Islet precursor cell (in vitro differentiated cells): Measurements from ENCODE around the gene DNAJB8.
A peak's percentile ranks its signal among the peaks of the same experiment; 100 is the strongest.

Experiments
- DNase-seq: peaks from one replicate; pipeline ENCODE4 v3.0.0-alpha.2; 2018

The DNAJB8 gene

DNA sequence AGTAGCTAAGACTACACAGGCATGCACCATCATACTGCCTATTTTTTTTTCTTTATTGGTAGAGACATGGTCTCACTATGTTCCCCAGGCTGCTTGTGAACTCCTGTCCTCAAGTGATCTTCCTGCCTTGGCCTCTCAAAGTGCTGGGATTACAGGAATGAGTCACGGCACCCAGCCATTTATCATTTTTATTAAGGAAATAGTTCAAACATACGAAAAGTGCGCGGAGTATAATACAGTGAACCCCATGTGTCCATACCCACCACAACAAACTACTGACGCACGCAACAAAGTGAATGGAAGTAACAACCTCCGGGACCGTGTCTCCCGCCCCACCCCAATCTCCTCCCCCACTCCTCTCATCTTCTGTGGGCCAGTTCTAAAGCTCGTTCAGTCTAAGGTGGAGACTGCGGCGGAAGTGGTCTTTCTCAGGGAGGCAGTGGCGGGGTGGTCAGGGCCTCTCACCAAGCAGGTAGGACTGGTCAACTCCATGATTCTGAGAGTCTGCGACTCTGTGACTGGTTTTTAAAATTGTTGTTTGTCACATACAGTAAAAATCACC lies 42.1 kb downstream of the DNAJB8 start:
- DNase-seq = no peak

DNA sequence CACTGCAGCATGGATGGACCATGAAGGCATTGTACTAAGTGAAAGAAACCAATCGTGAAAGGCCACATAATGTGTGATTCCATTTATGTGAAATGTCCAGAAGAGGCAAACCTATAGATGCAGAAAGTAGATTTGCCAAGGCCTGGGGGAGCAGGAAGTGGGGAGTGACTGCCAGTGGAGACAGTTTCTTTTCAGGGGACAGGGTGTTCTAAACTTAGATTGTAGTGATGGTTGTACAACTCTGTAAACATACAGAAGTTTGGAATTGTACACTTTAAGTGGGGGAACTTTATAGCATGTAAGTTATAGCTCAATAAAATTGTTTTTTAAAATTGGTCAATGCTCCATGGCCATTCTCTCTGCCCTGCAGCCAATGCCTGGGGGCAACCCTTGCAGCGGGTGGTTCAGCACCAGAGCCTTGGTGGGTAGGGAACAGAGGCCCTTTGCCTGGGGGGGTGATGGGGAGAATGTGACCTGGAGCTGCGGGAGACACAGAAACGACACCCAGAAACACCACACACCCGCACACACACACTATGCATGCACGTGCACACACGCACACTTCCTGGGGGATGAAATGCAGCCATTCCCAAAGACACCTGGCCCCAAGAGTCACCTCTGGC lies 43.1 kb downstream of the DNAJB8 start:
- no peak for DNase-seq

DNA sequence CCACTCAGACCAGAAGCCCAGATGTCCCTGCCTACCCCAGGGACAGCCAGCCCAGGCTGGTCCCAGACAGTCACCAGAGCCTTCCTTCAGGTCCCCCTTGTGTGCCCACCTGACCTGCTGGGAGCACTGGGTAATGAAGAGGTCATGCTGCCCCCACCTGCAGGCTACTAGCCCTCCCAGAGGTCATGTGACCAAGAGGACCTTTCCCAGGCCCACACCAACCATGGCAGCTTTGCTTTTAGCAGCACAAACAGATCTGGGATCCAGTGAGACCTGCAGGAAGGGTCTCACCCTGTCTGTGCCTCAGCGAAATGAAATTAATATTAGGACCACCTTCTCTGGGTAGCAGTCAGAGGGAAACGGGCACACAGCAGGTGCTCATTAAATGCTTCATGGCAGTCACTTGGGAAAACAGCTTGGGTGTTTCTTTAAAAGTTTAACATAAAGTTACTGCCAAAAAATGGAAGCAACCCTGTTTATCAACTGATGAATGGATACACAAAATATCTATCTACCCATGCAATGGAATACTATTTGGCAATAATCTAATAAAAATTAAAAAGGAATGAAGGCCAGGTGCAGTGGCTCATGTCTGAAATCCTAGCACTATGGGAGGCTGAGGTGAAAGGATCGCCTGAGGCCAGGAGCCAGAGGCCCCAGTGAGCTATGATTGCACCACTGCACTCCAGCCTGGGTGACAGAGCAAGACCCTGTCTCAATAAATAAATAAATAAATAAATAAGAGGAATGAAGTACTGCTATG lies 43.7 kb downstream of the DNAJB8 start:
- no peak for DNase-seq

DNA sequence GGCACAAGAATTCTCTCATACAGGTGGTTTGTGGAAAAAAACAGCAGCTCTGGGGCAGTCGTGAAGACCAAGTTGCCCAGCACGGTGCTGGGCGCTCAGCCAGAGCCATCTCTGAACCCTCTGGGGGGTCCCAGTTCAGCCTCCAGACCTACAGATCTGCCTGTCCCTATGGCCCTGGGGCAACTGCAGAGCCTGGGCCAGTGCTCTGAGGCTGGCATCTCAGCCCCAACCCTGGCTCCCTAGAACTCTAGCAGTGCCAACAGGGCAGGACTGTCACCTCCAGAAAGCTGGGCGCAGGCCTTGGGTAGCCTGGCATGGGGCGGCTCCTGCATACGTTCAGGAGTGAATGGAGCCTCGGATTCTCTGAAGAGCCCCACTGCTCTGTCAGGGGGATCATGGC lies 44.7 kb downstream of the DNAJB8 start:
- DNase-seq = no peak

DNA sequence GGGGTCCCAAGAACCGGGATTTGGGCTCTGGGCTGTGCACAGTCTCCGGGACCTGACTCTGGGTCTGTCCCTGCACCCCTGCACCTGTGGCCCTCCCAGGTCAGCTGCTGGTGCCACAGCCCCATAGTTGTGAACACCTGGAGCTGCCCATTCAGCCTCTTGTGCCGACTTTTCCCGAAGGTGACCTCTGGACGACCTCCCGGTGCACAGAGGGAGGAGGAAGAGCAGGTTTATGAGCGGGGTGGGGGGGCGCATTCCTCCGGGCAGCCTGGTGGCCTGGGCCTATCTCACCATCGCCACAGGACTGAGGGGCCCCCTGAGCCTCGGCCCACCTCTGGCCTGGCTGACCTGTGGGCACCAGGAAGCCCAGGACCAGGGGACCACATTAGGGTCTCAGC lies 45.3 kb downstream of the DNAJB8 start:
- DNase-seq = no peak

DNA sequence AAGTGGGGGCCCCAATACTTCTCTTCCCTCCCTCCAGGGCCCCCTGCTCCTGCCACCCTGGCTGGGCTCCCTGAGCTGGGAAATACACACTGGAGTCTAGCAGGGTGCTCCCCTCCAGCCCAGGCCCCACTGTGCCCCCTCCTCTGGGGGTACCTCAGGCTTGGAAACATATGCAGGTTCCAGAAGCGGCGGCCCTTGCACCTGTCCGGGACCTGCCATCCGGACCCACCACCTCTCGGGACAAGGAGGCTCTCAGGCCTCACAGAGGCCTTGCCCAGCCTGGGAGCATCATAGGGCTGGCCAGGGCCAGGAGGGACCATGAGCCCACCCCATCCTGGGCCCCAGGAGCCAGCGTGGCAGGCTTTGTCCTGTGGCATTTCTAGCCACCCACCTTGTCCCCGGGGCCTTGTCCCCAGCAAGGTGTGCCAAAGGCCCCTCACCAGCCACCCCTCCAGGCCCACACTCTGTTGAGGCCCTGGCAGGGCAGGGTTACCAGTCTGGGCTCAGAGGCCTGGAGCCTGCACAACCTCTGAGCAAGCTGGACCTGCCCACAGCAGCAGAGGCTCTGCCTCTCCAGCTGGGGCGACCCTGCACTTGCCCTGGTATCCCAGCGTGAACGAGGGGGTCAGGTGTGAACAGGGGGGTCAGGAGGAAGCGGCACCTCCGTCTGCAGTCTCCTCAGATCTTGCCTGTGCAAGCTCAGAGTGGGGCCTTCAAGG lies 45.8 kb downstream of the DNAJB8 start:
- DNase-seq = no peak

DNA sequence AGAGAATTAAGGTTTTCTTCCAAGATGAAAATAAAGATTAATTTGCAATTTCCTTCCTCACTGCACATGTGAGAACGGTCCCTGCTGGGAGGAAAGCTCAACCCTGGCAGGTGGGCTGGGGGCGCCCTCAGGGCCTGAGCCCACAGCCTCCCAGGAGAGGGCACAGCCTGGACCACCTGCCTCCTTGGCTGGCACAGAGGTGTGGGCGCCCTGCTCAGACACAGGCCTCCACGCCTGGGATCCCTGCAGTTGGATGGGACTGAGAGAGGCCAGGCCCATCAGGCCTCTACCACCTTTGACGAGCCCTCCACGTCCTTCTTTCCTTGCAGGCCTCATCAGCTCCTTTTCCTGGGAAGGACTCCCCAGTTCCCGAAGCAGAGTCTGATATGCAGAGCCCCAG lies 46.4 kb downstream of the DNAJB8 start:
- no peak for DNase-seq

DNA sequence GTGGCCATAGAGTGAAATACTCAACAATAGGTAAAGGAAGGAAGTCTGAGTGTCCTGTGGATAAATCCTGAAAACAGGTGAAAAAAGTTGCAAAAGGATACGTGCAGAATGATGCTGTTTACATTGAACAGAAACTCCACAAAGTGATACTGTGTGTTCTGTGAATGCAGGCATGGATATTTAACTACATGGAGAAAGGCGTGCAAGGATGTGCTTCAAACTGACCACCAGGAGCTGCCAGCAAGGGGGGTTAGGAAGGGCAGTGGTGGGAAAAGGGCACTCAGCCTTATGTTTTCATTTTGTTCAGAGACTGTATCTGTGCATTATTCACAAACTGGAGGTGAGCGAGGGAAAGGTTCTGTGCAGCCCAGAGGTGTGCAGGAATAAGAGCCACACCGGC lies 47.4 kb downstream of the DNAJB8 start:
- no peak for DNase-seq

DNA sequence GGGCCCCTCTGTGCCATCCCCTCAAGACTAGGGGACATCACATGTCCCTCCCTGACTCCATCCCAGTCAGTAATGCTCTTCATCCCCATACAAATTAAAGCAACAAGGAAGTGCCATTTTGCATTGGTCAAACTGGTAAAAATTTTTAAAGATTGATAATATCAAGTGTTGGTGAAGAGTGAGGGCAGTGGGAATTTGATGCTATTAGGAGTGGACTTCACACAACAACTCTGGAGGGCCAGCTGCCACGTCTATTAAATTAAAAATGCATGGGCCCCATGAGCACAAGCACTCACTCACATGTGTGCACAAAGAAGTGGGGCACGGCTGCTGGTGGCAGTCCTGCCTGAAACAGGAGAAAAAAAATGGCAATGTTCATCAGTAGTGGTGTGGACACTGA lies 47.8 kb downstream of the DNAJB8 start:
- no peak for DNase-seq

DNA sequence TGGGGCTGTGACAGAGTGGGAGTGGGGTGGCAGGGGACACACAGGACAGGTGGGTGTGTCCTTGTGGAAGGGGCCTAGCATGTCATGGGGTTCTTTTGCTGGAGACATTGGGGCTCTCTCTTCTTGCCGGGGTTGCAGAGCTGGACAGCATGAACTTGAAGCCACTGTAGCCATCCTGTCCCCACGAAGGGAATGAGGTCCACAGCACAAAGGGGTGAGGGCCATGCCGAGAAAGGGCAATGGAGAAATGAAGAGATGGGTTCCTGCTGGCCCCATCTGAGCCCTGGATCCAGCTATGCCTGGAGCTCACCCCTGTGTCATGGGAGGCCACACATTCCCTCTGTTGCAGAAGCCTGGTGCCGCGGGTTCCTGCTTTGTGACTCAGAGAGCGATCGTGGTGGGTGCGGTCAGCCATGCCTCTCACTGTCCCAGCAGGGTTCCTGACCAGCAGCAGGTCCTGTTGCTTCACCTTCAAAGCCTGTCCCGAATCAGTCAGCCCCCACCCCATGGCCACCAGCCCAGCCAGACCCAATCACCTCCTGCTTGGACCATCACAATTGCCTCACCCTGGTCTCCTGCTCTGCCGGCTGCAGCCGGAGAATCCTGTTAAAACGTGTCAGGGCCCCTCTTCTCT lies 50.0 kb downstream of the DNAJB8 start:
- peak; percentile 95 for DNase-seq

DNA sequence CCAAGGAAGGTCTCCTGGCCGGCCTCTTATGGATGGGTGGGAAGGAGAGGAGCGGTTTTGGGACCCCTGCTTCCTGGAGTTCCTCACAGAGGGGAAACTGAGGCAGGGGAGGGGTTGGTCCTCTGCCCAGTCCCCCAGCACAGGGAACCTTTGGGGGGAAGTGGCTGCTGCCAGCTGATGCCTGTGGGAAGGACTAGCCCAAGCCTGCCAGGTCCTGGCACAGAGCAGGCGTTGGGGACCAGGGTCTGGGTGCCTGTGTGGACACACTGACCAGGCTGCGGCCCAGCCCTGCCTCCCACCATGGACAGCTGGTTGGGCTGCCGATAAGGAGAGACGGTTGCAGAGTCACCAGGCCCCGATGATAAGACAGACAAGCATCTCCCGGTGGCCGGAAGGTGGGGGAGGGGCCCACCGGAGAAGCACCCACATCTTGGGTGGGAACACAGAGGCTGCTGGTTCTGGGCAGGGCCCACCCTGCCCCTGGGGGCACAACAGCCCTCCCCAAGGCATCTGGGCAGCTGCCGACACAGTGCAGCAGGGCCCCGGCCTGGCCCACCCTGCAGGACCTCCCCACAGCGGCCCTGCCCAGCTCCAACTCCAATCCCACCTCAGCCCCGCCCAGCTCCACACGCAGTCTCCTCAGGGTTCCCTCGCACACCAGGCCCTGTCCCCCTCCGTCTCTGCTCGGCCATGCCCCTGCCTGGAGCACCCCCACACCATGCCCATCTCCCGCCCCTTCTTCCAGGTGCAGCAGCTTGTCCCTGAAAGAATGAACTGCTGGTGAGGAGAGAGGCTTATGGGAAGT lies 50.7 kb downstream of the DNAJB8 start:
- no peak for DNase-seq

DNA sequence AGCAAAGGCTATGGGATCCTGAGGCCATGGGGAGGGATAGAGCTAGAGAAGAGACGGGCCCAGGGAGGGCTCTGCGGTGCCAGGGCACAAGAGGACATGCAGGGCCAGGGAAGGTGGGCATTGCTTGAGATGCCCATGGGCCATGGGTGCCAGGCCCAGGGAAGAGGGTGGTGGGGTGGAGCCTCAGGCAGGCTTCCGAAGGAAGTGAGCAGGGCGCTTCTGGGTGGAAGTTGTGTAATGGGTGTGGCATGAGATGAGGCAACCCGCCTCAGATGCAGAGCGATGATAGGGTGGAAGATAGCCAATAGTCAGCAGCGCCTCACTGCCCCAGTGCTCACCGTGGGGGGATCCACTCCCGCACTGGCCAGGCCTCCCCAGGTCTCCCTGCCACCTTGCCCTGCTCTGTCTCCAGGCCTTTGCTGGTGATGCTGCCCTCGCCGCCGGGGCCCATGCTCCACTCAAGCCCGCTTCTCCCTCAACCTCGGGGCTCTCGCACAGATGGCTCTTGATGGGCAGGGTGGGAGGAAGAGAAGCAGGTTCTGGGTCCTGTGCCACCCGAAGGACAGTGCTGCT lies 51.4 kb downstream of the DNAJB8 start:
- no peak for DNase-seq

DNA sequence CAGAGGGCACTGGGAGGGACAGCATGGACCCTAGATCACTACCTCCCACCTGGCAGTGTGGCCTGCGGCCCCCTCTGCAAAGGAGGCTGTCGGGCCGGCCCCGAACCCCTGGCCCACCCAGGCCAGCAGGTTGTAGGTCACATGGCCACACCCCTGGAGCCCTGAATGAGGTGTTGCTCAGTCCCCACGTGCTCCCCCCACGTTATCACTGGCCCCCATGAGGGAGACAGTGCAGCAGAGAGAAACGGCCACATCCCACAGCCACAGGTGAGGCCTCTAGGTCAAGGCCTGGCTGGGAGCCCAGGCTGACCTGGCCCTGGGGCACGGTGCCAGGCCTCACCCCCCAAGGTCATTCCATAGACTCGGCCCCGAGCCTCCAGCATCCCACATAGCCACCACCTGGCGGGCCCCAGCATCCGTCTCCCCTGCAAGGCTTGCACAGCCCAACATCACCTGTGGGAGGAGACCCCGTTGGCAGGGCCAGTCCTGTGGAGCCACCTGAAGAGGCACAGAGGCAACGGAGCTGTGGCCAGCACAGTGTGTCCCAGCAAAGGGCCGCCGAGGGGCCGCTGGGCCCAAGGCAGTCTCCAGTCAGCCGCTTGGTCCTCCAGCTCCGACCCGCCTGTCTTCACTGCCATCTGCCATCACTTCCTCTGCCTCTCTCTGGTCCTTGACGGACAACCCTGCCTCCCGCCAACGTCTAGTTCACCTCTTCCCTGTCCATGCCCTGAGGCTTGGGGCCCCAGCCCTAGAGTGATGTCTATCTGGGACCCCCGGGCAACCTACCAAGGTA lies 53.1 kb downstream of the DNAJB8 start:
- DNase-seq = no peak

DNA sequence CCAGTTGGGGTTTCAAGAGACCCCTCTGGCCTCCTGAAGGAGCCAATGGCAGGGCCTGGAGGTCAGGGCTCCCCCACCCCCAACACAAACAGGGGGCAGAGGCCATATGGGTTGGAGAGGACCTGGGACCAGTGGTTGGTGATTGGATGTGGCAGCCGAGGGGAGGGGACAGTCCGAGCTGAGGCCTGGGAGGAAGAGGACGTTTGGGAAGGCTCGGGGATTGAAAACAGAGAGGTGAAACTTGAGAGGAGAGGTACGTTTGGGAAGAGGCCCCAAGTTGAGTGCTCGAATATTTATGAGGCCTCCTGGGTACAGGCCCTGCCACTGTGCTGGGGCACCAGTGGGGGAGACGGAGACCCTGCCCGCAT lies 53.7 kb downstream of the DNAJB8 start:
- DNase-seq = no peak
